DND-41 (cell line): ENCODE measurements around the gene SLC17A9.

ENCODE experiments used
- ATAC-seq: fragments of 200-7000 bp; cut with Tn5 transposase; 3 replicates; pipeline ENCODE4 v1.9.1; 2021; ENCODE audit warnings: low read depth; ENCODE audit not compliant: insufficient read depth
- DNase-seq: peaks from one replicate; pipeline ENCODE4 v3.0.0-alpha.2; 2020
- H2AFZ ChIP-seq: 2 replicates; pipeline ENCODE4 v1.6.0; 2012; ENCODE audit warnings: low read depth, low read length
- H3K27ac ChIP-seq: 2 replicates; pipeline ENCODE4 v1.5.1; 2012; ENCODE audit warnings: low read length, inconsistent platforms
- H3K27me3 ChIP-seq: fragments of 200-600 bp; sonication (generic); 2 replicates; pipeline ENCODE4 v1.6.0; 2012; ENCODE audit warnings: low read length, mild to moderate bottlenecking, inconsistent platforms; ENCODE audit not compliant: insufficient read depth, poor library complexity
- H3K36me3 ChIP-seq: 2 replicates; pipeline ENCODE4 v1.5.1; 2012; ENCODE audit warnings: low read length, inconsistent platforms; ENCODE audit not compliant: insufficient read depth
- H3K4me1 ChIP-seq: 2 replicates; pipeline ENCODE4 v1.5.1; 2012; ENCODE audit warnings: mild to moderate bottlenecking, low read length; ENCODE audit not compliant: insufficient read depth
- H3K4me2 ChIP-seq: 2 replicates; pipeline ENCODE4 v1.6.0; 2012; ENCODE audit warnings: mild to moderate bottlenecking, moderate library complexity, low read length, inconsistent platforms; ENCODE audit not compliant: insufficient read depth
- H3K4me3 ChIP-seq, 2 experiments: fragments of 200-600 bp in 1 of 2; shearing (Covaris generic) in 1 of 2; 2 replicates each; pipeline ENCODE4 v1.5.1; 2012 to 2016; ENCODE audit warnings: inconsistent platforms in 2 of 2, low read length in 2 of 2, mild to moderate bottlenecking in 2 of 2, low read depth in 1 of 2, moderate library complexity in 1 of 2
- H3K79me2 ChIP-seq: 2 replicates; pipeline ENCODE4 v1.6.0; 2012; ENCODE audit warnings: low read length, inconsistent platforms; ENCODE audit not compliant: insufficient read depth
- H3K9ac ChIP-seq: 2 replicates; pipeline ENCODE4 v1.6.0; 2012; ENCODE audit warnings: low read depth, mild to moderate bottlenecking, inconsistent platforms, low read length, moderate library complexity
- H3K9me3 ChIP-seq: 2 replicates; pipeline ENCODE4 v1.5.1; 2012; ENCODE audit warnings: low read length, moderate library complexity, mild to moderate bottlenecking, inconsistent platforms; ENCODE audit not compliant: insufficient read depth, severe bottlenecking
- H4K20me1 ChIP-seq: 2 replicates; pipeline ENCODE4 v1.6.0; 2012; ENCODE audit warnings: low read length; ENCODE audit not compliant: insufficient read depth
- EZH2 ChIP-seq: IDR thresholded peaks from 3 replicates; pipeline ENCODE4 v1.6.1; 2012; ENCODE audit warnings: borderline replicate concordance, low read depth, mild to moderate bottlenecking, moderate library complexity, low read length, inconsistent platforms; ENCODE audit not compliant: severe bottlenecking
- TF ChIP-seq, protein P1 (sequence below): IDR thresholded peaks from 2 replicates; pipeline ENCODE4 v1.5.1; 2012; ENCODE audit warnings: borderline replicate concordance, low read length, moderate library complexity, mild to moderate bottlenecking; ENCODE audit not compliant: poor library complexity, severe bottlenecking; ENCODE audit errors: extremely low read depth

Gene SLC17A9

GRCh38 chr20:62929051-62929538 lies 23.4 kb upstream of the SLC17A9 start:
- peaks cover 39% of the 10 kb centered on the region for H3K36me3 ChIP-seq
- peak overlapping the region in 1 of 2 experiments; percentile 34; a peak in 2 of 4 replicates for H3K4me3 ChIP-seq
- TF ChIP-seq, protein P1, sequence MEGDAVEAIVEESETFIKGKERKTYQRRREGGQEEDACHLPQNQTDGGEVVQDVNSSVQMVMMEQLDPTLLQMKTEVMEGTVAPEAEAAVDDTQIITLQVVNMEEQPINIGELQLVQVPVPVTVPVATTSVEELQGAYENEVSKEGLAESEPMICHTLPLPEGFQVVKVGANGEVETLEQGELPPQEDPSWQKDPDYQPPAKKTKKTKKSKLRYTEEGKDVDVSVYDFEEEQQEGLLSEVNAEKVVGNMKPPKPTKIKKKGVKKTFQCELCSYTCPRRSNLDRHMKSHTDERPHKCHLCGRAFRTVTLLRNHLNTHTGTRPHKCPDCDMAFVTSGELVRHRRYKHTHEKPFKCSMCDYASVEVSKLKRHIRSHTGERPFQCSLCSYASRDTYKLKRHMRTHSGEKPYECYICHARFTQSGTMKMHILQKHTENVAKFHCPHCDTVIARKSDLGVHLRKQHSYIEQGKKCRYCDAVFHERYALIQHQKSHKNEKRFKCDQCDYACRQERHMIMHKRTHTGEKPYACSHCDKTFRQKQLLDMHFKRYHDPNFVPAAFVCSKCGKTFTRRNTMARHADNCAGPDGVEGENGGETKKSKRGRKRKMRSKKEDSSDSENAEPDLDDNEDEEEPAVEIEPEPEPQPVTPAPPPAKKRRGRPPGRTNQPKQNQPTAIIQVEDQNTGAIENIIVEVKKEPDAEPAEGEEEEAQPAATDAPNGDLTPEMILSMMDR = no peak
- TF ChIP-seq EZH2 = no peak
- H3K9ac ChIP-seq = peak overlapping the region; percentile 32
- H3K4me2 ChIP-seq = peak overlapping the region; percentile 97
- peaks cover 100% of the 10 kb centered on the region for H3K79me2 ChIP-seq
- peaks cover 78% of the 10 kb centered on the region for H3K4me1 ChIP-seq
- peak; percentile 50 for ATAC-seq
- H3K27ac ChIP-seq = peak overlapping the region; percentile 28; the same call in 1 of the 2 replicates
- H4K20me1 ChIP-seq = peaks cover 84% of the 10 kb centered on the region
- H3K9me3 ChIP-seq = no peaks in the 10 kb centered on the region
- H3K27me3 ChIP-seq = no peaks in the 10 kb centered on the region
- H2AFZ ChIP-seq = no peak overlapping the region
- DNase-seq = peak; percentile 64

DNA sequence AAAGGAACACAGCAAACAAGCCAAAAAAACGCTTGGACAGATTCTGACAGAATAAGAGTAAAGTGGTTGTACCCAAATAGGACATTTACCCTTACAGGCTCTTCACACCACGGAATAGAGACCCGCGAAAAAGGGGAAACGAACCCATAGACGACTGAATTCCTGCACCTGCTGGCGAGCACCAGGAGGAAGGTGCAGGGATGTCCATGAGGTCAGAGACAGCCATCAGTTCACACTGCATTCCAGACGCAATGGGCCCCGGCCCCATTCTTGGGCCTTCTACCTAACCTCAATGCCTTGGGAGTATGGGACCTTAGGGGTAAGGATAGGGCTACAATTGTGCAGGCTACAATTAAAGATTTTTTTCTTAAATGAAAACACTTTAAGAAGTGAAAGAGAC lies 21.0 kb upstream of the SLC17A9 start:
- Histone ChIP-seq H3K9me3 (no peaks in the 10 kb centered on the region), H3K9ac (no peak overlapping the region), H4K20me1 (peaks cover 87% of the 10 kb centered on the region), H3K27me3 (no peaks in the 10 kb centered on the region), H3K36me3 (peaks cover 53% of the 10 kb centered on the region), H3K4me1 (peaks cover 88% of the 10 kb centered on the region), H3K4me3 (no peak overlapping the region), H2AFZ (no peak overlapping the region), H3K4me2 (peak overlapping the region; percentile 97; the same call in 1 of the 2 replicates), H3K27ac (no peak overlapping the region), H3K79me2 (peaks cover 100% of the 10 kb centered on the region)
- TF ChIP-seq EZH2 = no peak
- TF ChIP-seq, protein P1 = no peak
- no peak for DNase-seq
- no peak for ATAC-seq

GRCh38 chr20:62933966-62934365 lies 18.5 kb upstream of the SLC17A9 start:
- H3K27ac ChIP-seq = no peak overlapping the region
- DNase-seq (no peak), ATAC-seq (no peak)
- H3K4me1 ChIP-seq = peaks cover 72% of the 10 kb centered on the region
- peaks cover 54% of the 10 kb centered on the region for H3K36me3 ChIP-seq
- no peak overlapping the region for H3K9ac ChIP-seq
- peaks cover 72% of the 10 kb centered on the region for H4K20me1 ChIP-seq
- peaks cover 98% of the 10 kb centered on the region for H3K79me2 ChIP-seq
- no peak for TF ChIP-seq EZH2
- TF ChIP-seq, protein P1 = no peak
- no peak overlapping the region; a peak in 1 of 4 replicates for H3K4me3 ChIP-seq
- H2AFZ ChIP-seq = no peak overlapping the region
- peak overlapping the region; percentile 81 for H3K4me2 ChIP-seq
- H3K27me3 ChIP-seq = no peaks in the 10 kb centered on the region
- no peaks in the 10 kb centered on the region for H3K9me3 ChIP-seq
